Ovary (tissue), 3 donors: Measurements from ENCODE around the gene FBXW5.

ENCODE experiments used
- CTCF ChIP-seq, 3 donors: fragments of 450-650 bp in 2 of 3; fragments of 200-600 bp in 1 of 3; IDR thresholded peaks; one replicate each; pipeline versions ENCODE4 v1.5.1 to v1.8.0; 2016 to 2022; ENCODE audit warnings: antibody characterized with exemption in 3 of 3, mild to moderate bottlenecking in 1 of 3
- EP300 ChIP-seq: sonication (generic); formaldehyde crosslinking; IDR thresholded peaks from one replicate; pipeline ENCODE4 v1.6.1; 2017; ENCODE audit warnings: antibody characterized with exemption
- POLR2A ChIP-seq: fragments of 450-650 bp; IDR thresholded peaks from one replicate; pipeline ENCODE4 v1.6.1; 2017; ENCODE audit warnings: antibody characterized with exemption, mild to moderate bottlenecking, moderate library complexity
- donor health status: DM: no; HTN: no; CAD: no.

GRCh38 chr9:136951541-136952320, 7.2 kb upstream of the FBXW5 start, which contains the start of gene LCN12:
- no peak for TF ChIP-seq CTCF (IDR thresholded peaks at IDR 0.05)
- no peak for TF ChIP-seq POLR2A
- TF ChIP-seq EP300 = no peak
